ENCODE measurements around the gene C10orf90.

DNA sequence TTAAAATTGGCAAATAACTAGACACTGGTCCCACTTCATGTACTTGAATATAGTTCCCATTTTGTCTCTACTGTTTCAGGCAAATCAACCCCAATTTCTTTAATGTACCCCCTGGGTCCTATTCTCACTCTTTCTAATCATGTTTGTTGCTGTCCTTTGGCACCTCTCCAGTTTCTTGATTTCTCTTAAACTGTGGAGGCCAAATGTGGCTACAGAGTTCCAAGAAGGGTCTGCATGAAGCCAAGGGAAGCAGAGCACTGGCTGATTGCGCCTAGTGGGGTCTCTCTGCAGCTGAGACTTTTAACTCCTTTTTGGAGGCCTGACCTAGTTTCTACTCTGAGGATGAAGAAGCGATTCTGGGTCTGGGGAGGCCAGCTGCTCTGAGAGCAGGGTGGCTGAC, 275.5 kb downstream of the C10orf90 start:
- no peak for TF ChIP-seq CTCF (IDR thresholded peaks at IDR 0.05; ENCODE audit: insufficient read depth, low read length)
- TF ChIP-seq POLR2AphosphoS5 (IDR thresholded peaks at IDR 0.05; ENCODE audit: low read depth) = no peak
- TF ChIP-seq, protein P1, sequence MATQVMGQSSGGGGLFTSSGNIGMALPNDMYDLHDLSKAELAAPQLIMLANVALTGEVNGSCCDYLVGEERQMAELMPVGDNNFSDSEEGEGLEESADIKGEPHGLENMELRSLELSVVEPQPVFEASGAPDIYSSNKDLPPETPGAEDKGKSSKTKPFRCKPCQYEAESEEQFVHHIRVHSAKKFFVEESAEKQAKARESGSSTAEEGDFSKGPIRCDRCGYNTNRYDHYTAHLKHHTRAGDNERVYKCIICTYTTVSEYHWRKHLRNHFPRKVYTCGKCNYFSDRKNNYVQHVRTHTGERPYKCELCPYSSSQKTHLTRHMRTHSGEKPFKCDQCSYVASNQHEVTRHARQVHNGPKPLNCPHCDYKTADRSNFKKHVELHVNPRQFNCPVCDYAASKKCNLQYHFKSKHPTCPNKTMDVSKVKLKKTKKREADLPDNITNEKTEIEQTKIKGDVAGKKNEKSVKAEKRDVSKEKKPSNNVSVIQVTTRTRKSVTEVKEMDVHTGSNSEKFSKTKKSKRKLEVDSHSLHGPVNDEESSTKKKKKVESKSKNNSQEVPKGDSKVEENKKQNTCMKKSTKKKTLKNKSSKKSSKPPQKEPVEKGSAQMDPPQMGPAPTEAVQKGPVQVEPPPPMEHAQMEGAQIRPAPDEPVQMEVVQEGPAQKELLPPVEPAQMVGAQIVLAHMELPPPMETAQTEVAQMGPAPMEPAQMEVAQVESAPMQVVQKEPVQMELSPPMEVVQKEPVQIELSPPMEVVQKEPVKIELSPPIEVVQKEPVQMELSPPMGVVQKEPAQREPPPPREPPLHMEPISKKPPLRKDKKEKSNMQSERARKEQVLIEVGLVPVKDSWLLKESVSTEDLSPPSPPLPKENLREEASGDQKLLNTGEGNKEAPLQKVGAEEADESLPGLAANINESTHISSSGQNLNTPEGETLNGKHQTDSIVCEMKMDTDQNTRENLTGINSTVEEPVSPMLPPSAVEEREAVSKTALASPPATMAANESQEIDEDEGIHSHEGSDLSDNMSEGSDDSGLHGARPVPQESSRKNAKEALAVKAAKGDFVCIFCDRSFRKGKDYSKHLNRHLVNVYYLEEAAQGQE (IDR thresholded peaks at IDR 0.05; ENCODE audit: insufficient replicate concordance, low read depth) = no peak
- TF ChIP-seq GABPA (IDR thresholded peaks at IDR 0.05; ENCODE audit: low read depth) = no peak

Measured in HL-60 (cell line).